GM12892 (cell line): ENCODE measurements around the gene ADGRL1.

ENCODE experiments used
- POLR2AphosphoS5 ChIP-seq: IDR thresholded peaks from 2 replicates; pipeline ENCODE4 v1.6.1; 2011; ENCODE audit warnings: low read depth, low read length, control low read depth
- TAF1 ChIP-seq: IDR thresholded peaks from 2 replicates; pipeline ENCODE4 v1.6.1; 2011; ENCODE audit warnings: low read depth, mild to moderate bottlenecking, control low read depth, low read length, borderline replicate concordance

DNA sequence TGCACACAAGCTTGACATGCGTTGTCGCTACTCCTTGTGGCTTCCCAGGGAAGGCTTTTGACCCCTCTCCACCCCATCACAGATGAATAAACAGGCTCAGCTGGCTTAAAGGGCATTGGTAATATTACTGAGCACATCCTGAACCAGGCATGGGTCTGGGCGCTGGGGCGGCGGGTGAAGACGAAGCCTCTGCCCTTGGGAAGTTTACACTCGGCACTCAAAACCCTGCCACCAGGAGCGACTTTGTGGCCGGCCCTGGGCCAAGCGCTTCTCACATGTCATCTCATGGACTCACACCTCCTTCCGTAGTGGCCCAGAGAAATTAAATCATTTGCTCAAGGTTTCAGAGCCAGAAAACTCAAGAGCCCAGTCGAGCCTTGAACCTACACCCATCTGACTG lies 37.0 kb downstream of the ADGRL1 start:
- TF ChIP-seq TAF1 (no peak), POLR2AphosphoS5 (no peak)
